ENCODE data around the gene CYSLTR2.

GRCh38 chr13:48625413-48626076 lies 28.2 kb upstream of the CYSLTR2 start:
- TF ChIP-seq CTCF (conservative IDR thresholded peaks at IDR 0.05; ENCODE audit: low read depth, low read length) (no peak), EZH2 (IDR thresholded peaks at IDR 0.05; ENCODE audit: low read length, unreplicated experiment) (no peak)

All from PC-3 (cell line).